ENCODE data around the gene HSD3B2.

Gene HSD3B2

DNA sequence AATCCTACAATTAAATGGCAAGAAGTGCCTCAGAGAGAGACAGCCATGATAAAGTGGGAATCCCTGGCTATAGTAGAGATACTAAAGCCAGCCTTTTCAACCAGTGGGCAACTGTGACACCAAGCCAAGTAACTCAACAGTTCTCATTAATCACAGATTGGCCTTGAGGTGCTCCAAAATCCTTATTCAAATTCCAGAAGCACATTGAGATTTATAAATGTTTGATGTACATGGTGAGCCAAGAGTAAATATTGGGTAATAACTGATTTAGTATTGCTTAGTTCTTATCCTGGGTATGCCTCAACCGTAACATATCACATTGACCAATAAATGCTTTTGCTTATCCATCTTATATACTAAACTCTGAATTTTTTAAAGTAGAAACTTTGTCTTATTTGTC is 29.3 kb upstream of the HSD3B2 start:
- Histone ChIP-seq H3K4me3 (replicated peaks; ENCODE audit: low read depth, low read length) (no peak overlapping the region), H3K27me3 (replicated peaks; ENCODE audit: control insufficient read depth, insufficient read depth, low read length) (no peaks in the 10 kb centered on the region), H3K36me3 (ENCODE audit: control insufficient read depth, insufficient read depth, low read length) (no peaks in the 10 kb centered on the region)
- no peak for DNase-seq (ENCODE audit: extremely low read depth, insufficient read length)
- TF ChIP-seq, protein P1, sequence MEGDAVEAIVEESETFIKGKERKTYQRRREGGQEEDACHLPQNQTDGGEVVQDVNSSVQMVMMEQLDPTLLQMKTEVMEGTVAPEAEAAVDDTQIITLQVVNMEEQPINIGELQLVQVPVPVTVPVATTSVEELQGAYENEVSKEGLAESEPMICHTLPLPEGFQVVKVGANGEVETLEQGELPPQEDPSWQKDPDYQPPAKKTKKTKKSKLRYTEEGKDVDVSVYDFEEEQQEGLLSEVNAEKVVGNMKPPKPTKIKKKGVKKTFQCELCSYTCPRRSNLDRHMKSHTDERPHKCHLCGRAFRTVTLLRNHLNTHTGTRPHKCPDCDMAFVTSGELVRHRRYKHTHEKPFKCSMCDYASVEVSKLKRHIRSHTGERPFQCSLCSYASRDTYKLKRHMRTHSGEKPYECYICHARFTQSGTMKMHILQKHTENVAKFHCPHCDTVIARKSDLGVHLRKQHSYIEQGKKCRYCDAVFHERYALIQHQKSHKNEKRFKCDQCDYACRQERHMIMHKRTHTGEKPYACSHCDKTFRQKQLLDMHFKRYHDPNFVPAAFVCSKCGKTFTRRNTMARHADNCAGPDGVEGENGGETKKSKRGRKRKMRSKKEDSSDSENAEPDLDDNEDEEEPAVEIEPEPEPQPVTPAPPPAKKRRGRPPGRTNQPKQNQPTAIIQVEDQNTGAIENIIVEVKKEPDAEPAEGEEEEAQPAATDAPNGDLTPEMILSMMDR (IDR thresholded peaks at IDR 0.05; ENCODE audit: insufficient read depth, low read length, poor library complexity, severe bottlenecking), result no peak

DNA sequence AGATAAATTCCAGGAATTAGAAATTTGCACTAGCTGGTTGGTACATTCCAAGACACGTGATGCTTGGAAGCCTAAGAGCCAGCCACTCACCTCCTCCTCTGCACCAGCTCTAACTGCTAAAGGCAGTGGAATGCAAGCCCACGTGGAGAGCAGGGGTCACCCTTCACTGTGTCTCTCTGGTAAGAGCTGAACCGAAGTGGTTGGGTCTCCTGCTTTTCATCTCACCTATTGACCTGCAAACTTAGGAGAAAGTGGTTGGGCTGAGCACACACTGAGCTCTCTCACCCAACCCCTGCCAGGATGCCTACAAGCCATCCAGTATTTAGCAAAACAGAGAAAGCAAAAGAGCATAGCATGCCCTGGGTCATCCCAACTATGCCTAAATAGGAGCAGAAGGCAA is 27.1 kb upstream of the HSD3B2 start:
- Histone ChIP-seq H3K36me3 (ENCODE audit: control insufficient read depth, insufficient read depth, low read length) (no peaks in the 10 kb centered on the region), H3K27me3 (replicated peaks; ENCODE audit: control insufficient read depth, insufficient read depth, low read length) (no peaks in the 10 kb centered on the region; the same call in 1 of the 2 replicates), H3K4me3 (replicated peaks; ENCODE audit: low read depth, low read length) (no peak overlapping the region)
- TF ChIP-seq, protein P1 (IDR thresholded peaks at IDR 0.05; ENCODE audit: insufficient read depth, low read length, poor library complexity, severe bottlenecking), result no peak
- DNase-seq (ENCODE audit: extremely low read depth, insufficient read length), result no peak

DNA sequence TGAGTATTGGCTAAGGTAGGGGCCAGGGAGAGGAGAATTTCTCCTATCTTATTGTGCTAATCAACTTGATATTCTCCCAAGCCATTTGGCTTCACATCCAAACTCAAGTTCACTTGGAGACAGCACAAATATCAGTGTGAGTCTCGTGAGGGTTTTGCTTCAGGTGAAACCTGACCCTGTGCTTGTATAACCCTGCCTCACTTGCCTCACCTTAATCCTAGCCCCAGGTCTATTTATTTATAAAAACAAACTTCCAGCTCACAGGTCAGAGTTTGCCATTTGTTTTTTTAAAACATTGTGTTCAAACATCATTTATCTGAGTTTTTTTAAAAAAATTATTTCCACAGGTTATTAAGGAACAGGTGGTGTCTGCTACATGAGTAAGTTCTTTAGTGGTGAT is 26.5 kb upstream of the HSD3B2 start:
- no peak overlapping the region for H3K4me3 ChIP-seq (replicated peaks; ENCODE audit: low read depth, low read length)
- no peaks in the 10 kb centered on the region; the same call in 1 of the 2 replicates for H3K27me3 ChIP-seq (replicated peaks; ENCODE audit: control insufficient read depth, insufficient read depth, low read length)
- no peaks in the 10 kb centered on the region for H3K36me3 ChIP-seq (ENCODE audit: control insufficient read depth, insufficient read depth, low read length)
- no peak for DNase-seq (ENCODE audit: extremely low read depth, insufficient read length)
- TF ChIP-seq, protein P1 (IDR thresholded peaks at IDR 0.05; ENCODE audit: insufficient read depth, low read length, poor library complexity, severe bottlenecking), result no peak

DNA sequence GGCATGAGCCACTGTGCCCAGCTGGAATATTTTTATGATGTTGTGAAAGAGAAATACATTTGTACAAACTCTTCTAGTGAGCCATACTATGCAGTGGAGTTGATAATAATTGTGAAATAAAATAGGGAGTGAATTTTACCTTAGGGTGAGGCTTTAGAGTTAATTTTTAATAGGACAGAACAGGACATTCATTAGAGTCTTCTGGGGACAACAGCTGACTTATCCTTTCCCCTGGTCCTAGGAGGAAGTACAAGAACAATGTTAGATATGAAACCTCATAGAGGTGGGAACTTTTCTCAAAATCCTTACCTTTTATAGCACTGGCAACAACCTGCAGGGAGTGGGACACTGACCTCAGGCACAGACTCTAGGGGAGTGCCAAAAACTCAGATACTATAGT is 24.4 kb upstream of the HSD3B2 start:
- Histone ChIP-seq H3K36me3 (ENCODE audit: control insufficient read depth, insufficient read depth, low read length) (no peaks in the 10 kb centered on the region), H3K4me3 (replicated peaks; ENCODE audit: low read depth, low read length) (no peak overlapping the region), H3K27me3 (replicated peaks; ENCODE audit: control insufficient read depth, insufficient read depth, low read length) (no peaks in the 10 kb centered on the region; the same call in none of the 2 replicates)
- TF ChIP-seq, protein P1 (IDR thresholded peaks at IDR 0.05; ENCODE audit: insufficient read depth, low read length, poor library complexity, severe bottlenecking), result no peak
- DNase-seq (ENCODE audit: extremely low read depth, insufficient read length), result no peak

DNA sequence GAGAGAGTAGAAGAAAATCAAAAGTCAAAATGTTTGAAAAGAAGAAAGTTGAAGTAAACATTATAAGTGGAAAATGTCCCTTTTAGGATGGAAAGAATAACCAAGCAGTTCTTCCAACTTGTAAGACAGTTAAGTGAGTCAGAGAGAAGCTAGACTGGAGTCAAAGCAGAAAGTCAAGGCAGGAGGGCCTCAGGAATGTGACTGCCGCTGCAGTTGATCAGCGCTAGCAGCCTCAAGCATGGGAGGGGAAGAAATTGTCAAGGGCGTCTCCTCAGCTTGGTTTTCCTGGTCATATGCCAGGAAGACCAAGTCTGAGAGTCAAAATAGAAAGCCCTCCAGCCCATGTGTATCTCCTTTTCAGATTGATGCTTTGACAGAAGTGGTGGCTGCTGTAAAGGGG is 23.2 kb upstream of the HSD3B2 start:
- Histone ChIP-seq H3K27me3 (replicated peaks; ENCODE audit: control insufficient read depth, insufficient read depth, low read length) (no peaks in the 10 kb centered on the region; the same call in none of the 2 replicates), H3K36me3 (ENCODE audit: control insufficient read depth, insufficient read depth, low read length) (no peaks in the 10 kb centered on the region), H3K4me3 (replicated peaks; ENCODE audit: low read depth, low read length) (no peak overlapping the region)
- TF ChIP-seq, protein P1 (IDR thresholded peaks at IDR 0.05; ENCODE audit: insufficient read depth, low read length, poor library complexity, severe bottlenecking), result no peak
- DNase-seq (ENCODE audit: extremely low read depth, insufficient read length), result no peak

DNA sequence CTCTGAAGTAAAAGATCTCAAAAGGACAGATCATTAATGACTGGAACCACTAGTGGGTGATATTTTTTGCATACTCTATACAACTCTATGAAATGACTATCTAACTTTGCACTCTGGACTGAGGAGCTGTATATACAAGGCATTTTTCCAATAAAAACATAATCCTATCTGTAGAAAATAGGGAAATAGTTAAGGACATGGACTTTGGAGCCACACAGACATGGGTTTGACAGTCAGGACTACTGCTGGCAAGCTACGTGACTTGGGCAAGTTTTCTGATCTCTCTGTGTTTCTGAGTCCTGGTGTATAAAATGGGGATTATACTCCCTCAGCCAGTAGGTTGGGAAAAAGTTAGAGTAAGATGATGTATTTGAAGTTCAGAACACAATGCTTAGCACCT is 20.9 kb upstream of the HSD3B2 start:
- no peaks in the 10 kb centered on the region for H3K36me3 ChIP-seq (ENCODE audit: control insufficient read depth, insufficient read depth, low read length)
- no peaks in the 10 kb centered on the region; the same call in none of the 2 replicates for H3K27me3 ChIP-seq (replicated peaks; ENCODE audit: control insufficient read depth, insufficient read depth, low read length)
- DNase-seq (ENCODE audit: extremely low read depth, insufficient read length), result no peak
- TF ChIP-seq, protein P1 (IDR thresholded peaks at IDR 0.05; ENCODE audit: insufficient read depth, low read length, poor library complexity, severe bottlenecking), result no peak
- H3K4me3 ChIP-seq (replicated peaks; ENCODE audit: low read depth, low read length), result no peak overlapping the region

Data from GM06990 (cell line).